MV-4-11 (cell line): Measurements from ENCODE around the gene EHD1.
"Not testable (repeated sequence)": the region's sequence is repeated elsewhere in the genome, so short reads cannot be mapped to it uniquely, and the experiment has no call there.

Source experiments
- DNase-seq: peaks from one replicate; lab custom pipeline; 2025; lab: John Stamatoyannopoulos, UW

Gene EHD1

GRCh38 chr11:64856382-64857227 lies 21.8 kb downstream of the EHD1 start:
- peak; percentile 93 for DNase-seq

GRCh38 chr11:64855596-64856304 lies 22.7 kb downstream of the EHD1 start:
- DNase-seq = no peak

GRCh38 chr11:64854534-64855502 lies 23.6 kb downstream of the EHD1 start:
- DNase-seq = peak; percentile 38

GRCh38 chr11:64854157-64854533 lies 24.3 kb downstream of the EHD1 start:
- DNase-seq = no peak

GRCh38 chr11:64853709-64854108 lies 24.7 kb downstream of the EHD1 start:
- DNase-seq = no peak

GRCh38 chr11:64852804-64853509 lies 25.5 kb downstream of the EHD1 start:
- DNase-seq = no peak

GRCh38 chr11:64851831-64852351 lies 26.5 kb downstream of the EHD1 start:
- DNase-seq = no peak

- DNase-seq = no peak
These were observed 27.3 kb downstream of the EHD1 start for GRCh38 chr11:64850979-64851567.

- DNase-seq = no peak
These were observed 28.6 kb downstream of the EHD1 start for GRCh38 chr11:64849598-64850356.

GRCh38 chr11:64848826-64849597 lies 29.4 kb downstream of the EHD1 start:
- no peak for DNase-seq

GRCh38 chr11:64848214-64848825 lies 30.1 kb downstream of the EHD1 start:
- no peak for DNase-seq

GRCh38 chr11:64846998-64847666 lies 31.3 kb downstream of the EHD1 start:
- peak; percentile 84 for DNase-seq

GRCh38 chr11:64845776-64846129 lies 32.7 kb downstream of the EHD1 start:
- DNase-seq = not testable (repeated sequence)

- DNase-seq = peak; percentile 29
These were observed 33.2 kb downstream of the EHD1 start for GRCh38 chr11:64845129-64845775.

GRCh38 chr11:64844330-64845128 lies 33.9 kb downstream of the EHD1 start, which contains the start of gene CDC42BPG:
Gene CDC42BPG, minus strand, starts transcription at chr11:64844653. Its CDS starts 84 bp downstream, at chr11:64844569.
- DNase-seq = peak; percentile 48

GRCh38 chr11:64843686-64844329 lies 34.6 kb downstream of the EHD1 start:
- no peak for DNase-seq
